IMR-90 (cell line): ENCODE data around the gene ARPC2. TPM values are rescaled to one million over a fixed set of nuclear protein-coding genes. Genes with fewer than 3 reads are reported as not detected.

Experiments
- ATAC-seq: fragments of 200-7000 bp; cut with Tn5 transposase; 2 replicates; pipeline ENCODE4 v1.9.1; 2020; ENCODE audit warnings: low read depth, mild to moderate bottlenecking, moderate library complexity
- BruUV-seq: library from RNA; stranded (reverse); fragments of 400-500 nt; replicated peaks from 2 replicates; lab custom pipeline; 2021; lab: Mats Ljungman, UMichigan
- CTCF ChIA-PET: fragments of 300-600 bp; formaldehyde crosslinking; extraction: SDS; loops from one replicate; lab custom pipeline; 2021; ENCODE audit warnings: antibody characterized with exemption; lab: Yijun Ruan, JAX
- POLR2A ChIA-PET: fragments of 300-600 bp; sonication (Branson Sonifier 250); formaldehyde crosslinking; loops from one replicate; lab custom pipeline; 2022; ENCODE audit warnings: antibody characterized with exemption; ENCODE audit not compliant: unreplicated experiment; lab: Charles Lee
- DNase-seq: peaks from one replicate; pipeline ENCODE4 v3.0.0; 2013
- H2AFZ ChIP-seq: replicated peaks from 2 replicates; pipeline ENCODE3; 2013; ENCODE audit warnings: low read length, mild to moderate bottlenecking; ENCODE audit not compliant: poor library complexity
- H2AK5ac ChIP-seq: 2 replicates; pipeline ENCODE4 v1.6.1; 2013; ENCODE audit warnings: low read depth, low read length, inconsistent platforms
- H2AK9ac ChIP-seq: replicated peaks from 2 replicates; pipeline ENCODE3; 2013; ENCODE audit warnings: mild to moderate bottlenecking, low read depth, low read length, moderate library complexity; ENCODE audit not compliant: poor library complexity
- H2BK120ac ChIP-seq: 2 replicates; pipeline ENCODE4 v1.6.1; 2013; ENCODE audit warnings: low read depth, low read length, inconsistent platforms
- H2BK15ac ChIP-seq: 3 replicates; pipeline ENCODE4 v1.6.1; 2013; ENCODE audit warnings: low read depth, low read length, inconsistent platforms
- H2BK20ac ChIP-seq: 2 replicates; pipeline ENCODE4 v1.6.1; 2013; ENCODE audit warnings: low read depth, mild to moderate bottlenecking, inconsistent platforms, low read length, moderate library complexity
- H2BK5ac ChIP-seq: 2 replicates; pipeline ENCODE4 v1.6.1; 2013; ENCODE audit warnings: mild to moderate bottlenecking, low read depth, low read length, inconsistent platforms; ENCODE audit not compliant: poor library complexity, severe bottlenecking
- H3K14ac ChIP-seq: replicated peaks from 2 replicates; pipeline ENCODE4 v1.6.1; 2013; ENCODE audit warnings: low read depth, low read length, inconsistent platforms
- H3K18ac ChIP-seq: 2 replicates; pipeline ENCODE4 v1.6.1; 2013; ENCODE audit warnings: low read depth, low read length, control low read depth
- H3K23ac ChIP-seq: 2 replicates; pipeline ENCODE4 v1.6.1; 2013; ENCODE audit warnings: low read depth, low read length, inconsistent platforms
- H3K27ac ChIP-seq: 2 replicates; pipeline ENCODE4 v1.5.1; 2013; ENCODE audit warnings: mild to moderate bottlenecking, control low read depth, low read length; ENCODE audit not compliant: insufficient read depth
- H3K27me3 ChIP-seq: 2 replicates; pipeline ENCODE4 v1.6.1; 2013; ENCODE audit warnings: low read length; ENCODE audit not compliant: control insufficient read depth, insufficient read depth
- H3K36me3 ChIP-seq: 2 replicates; pipeline ENCODE4 v1.6.1; 2013; ENCODE audit warnings: low read length, mixed read lengths; ENCODE audit not compliant: control insufficient read depth, insufficient read depth
- H3K4ac ChIP-seq: 2 replicates; pipeline ENCODE4 v1.6.1; 2013; ENCODE audit warnings: low read depth, low read length, inconsistent platforms
- H3K4me1 ChIP-seq: 2 replicates; pipeline ENCODE4 v1.6.1; 2013; ENCODE audit warnings: low read length, mixed read lengths; ENCODE audit not compliant: control insufficient read depth, insufficient read depth
- H3K4me2 ChIP-seq: 2 replicates; pipeline ENCODE4 v1.6.1; 2013; ENCODE audit warnings: low read depth, mild to moderate bottlenecking, control low read depth, low read length, moderate library complexity
- H3K4me3 ChIP-seq: 2 replicates; pipeline ENCODE4 v1.5.1; 2013; ENCODE audit warnings: low read depth, mild to moderate bottlenecking, control low read depth, low read length, moderate library complexity; ENCODE audit not compliant: insufficient read depth
- H3K56ac ChIP-seq: 2 replicates; pipeline ENCODE4 v1.6.1; 2013; ENCODE audit warnings: low read length, inconsistent platforms; ENCODE audit not compliant: insufficient read depth; ENCODE audit errors: extremely low read depth
- H3K79me1 ChIP-seq, 2 experiments: 2 replicates each; pipeline ENCODE4 v1.6.1; 2013; ENCODE audit warnings: low read length in 2 of 2, inconsistent platforms in 1 of 2, low read depth in 1 of 2
- H3K9ac ChIP-seq: 2 replicates; pipeline ENCODE4 v1.6.1; 2013; ENCODE audit warnings: low read depth, low read length, control low read depth
- H3K9me1 ChIP-seq: 2 replicates; pipeline ENCODE4 v1.6.1; 2013; ENCODE audit warnings: low read length, inconsistent platforms; ENCODE audit not compliant: insufficient read depth
- H3K9me3 ChIP-seq: 2 replicates; pipeline ENCODE4 v1.6.1; 2013; ENCODE audit warnings: low read length; ENCODE audit not compliant: control insufficient read depth, insufficient read depth
- H4K20me1 ChIP-seq: 2 replicates; pipeline ENCODE4 v1.6.1; 2013; ENCODE audit warnings: low read length, inconsistent platforms; ENCODE audit not compliant: insufficient read depth
- H4K5ac ChIP-seq: 2 replicates; pipeline ENCODE4 v1.6.1; 2013; ENCODE audit warnings: mild to moderate bottlenecking, low read depth, low read length, control low read depth
- H4K8ac ChIP-seq, 2 experiments: 2 replicates each; pipeline ENCODE4 v1.6.1; 2013; ENCODE audit warnings: low read depth in 2 of 2, low read length in 2 of 2, control low read depth in 1 of 2, inconsistent platforms in 1 of 2
- H4K91ac ChIP-seq: 2 replicates; pipeline ENCODE4 v1.6.1; 2013; ENCODE audit warnings: low read depth, low read length, inconsistent platforms; ENCODE audit not compliant: insufficient read depth
- POLR2A ChIP-seq: IDR thresholded peaks from 2 replicates; pipeline ENCODE4 v1.6.1; 2012; ENCODE audit warnings: mild to moderate bottlenecking, low read depth, low read length
- USF2 ChIP-seq: fragments of 150-350 bp; IDR thresholded peaks from 2 replicates; pipeline ENCODE4 v1.6.1; 2017; ENCODE audit warnings: mild to moderate bottlenecking, antibody characterized with exemption, low read length, low read depth
- WGBS, 2 experiments: methylation state at CpG; one replicate each; pipeline versions ENCODE4 v1.1.5 to v1.1.7; 2013; ENCODE audit warnings: missing lambda C conversion rate in 2 of 2; ENCODE audit not compliant: insufficient read length in 1 of 2; ENCODE audit errors: extremely low coverage in 2 of 2; 5-methylcytosine and 5-hydroxymethylcytosine counted together
- dilution Hi-C: fragments of 300-500 bp; cut with HindIII; formaldehyde crosslinking; loops from one replicate; pipeline ENCODE4 v1.14.3; 2018; ENCODE audit warnings: low sequenced_read_pairs; ENCODE audit not compliant: unreplicated experiment
- in situ Hi-C: fragments of 300-500 bp; cut with MboI; formaldehyde crosslinking; loops from 3 replicates; pipeline ENCODE4 v1.14.3; 2019; ENCODE audit warnings: low sequenced_read_pairs, inconsistent platforms, mixed read lengths
- intact Hi-C: fragments of 100-400 bp; cut with micrococcal nuclease; formaldehyde crosslinking; loops from 2 replicates; pipeline ENCODE4 v1.10.0; 2022
- polyA plus RNA-seq, 3 experiments: library from polyadenylated mRNA; depleted of rRNA; stranded (reverse); fragments of >200 nt; gene quantifications; 2 replicates each; pipeline ENCODE4 v1.2.3, GENCODE V29; 2012; ENCODE audit warnings: low replicate concordance in 1 of 3
- total RNA-seq: library from RNA; depleted of rRNA; stranded (reverse); fragments of >200 nt; gene quantifications from 2 replicates; pipeline ENCODE4 v1.2.3, GENCODE V29; 2012

ARPC2 gene
- total and polyA plus RNA-seq, 2 of the 4 experiments (the other 2 are of a cell fraction): 561 to 635 TPM

- peak overlapping the region; percentile 13; the same call in 1 of the 3 replicates for H2BK15ac ChIP-seq
Measured at GRCh38 chr2:218216336-218216673, 684 bp upstream of the ARPC2 start.

More at GRCh38 chr2:218216336-218216673, 684 bp upstream of the ARPC2 start:
- intact Hi-C loops (no loop called here), dilution Hi-C loops (no loop called here), in situ Hi-C loops (no loop called here)
- H2AK5ac ChIP-seq: peak overlapping the region; percentile 88
- peak overlapping the region; percentile 83 to 93 for H4K8ac ChIP-seq
- H3K79me1 ChIP-seq: peaks cover 0 to 19% of the 10 kb centered on the region in 2 experiments; a peak in 2 of 4 replicates
- DNase-seq (no peak), ATAC-seq (no peak; the same call in 1 of the 2 replicates)
- peak overlapping the region; percentile 38 for H3K18ac ChIP-seq
- H3K4ac ChIP-seq: peak overlapping the region; percentile 89
- H3K9me3 ChIP-seq: no peaks in the 10 kb centered on the region
- no peak for TF ChIP-seq POLR2A
- no peak for TF ChIP-seq USF2
- H2AFZ ChIP-seq: peak overlapping the region; percentile 98
- no peak overlapping the region for H2BK20ac ChIP-seq
- peak overlapping the region; percentile 98 for H2AK9ac ChIP-seq
- H3K4me2 ChIP-seq: peak overlapping the region; percentile 58
- CTCF ChIA-PET: interaction anchor here (0.6 to 1.0 kb wide), 3 partner anchors 31 to 71 kb away, joined by 3 to 4 read pairs (median 3); no protein-coding TSS in a partner anchor
- peak overlapping the region; percentile 56; the same call in 1 of the 2 replicates for H2BK120ac ChIP-seq
- peaks cover 4% of the 10 kb centered on the region for H3K27me3 ChIP-seq
- H4K91ac ChIP-seq: peak overlapping the region; percentile 82
- H3K14ac ChIP-seq: peak overlapping the region; percentile 94
- H3K9me1 ChIP-seq: peaks cover 6% of the 10 kb centered on the region
- H4K5ac ChIP-seq: peak overlapping the region; percentile 51
- H4K20me1 ChIP-seq: peaks cover 38% of the 10 kb centered on the region
- peak overlapping the region; percentile 65 for H3K9ac ChIP-seq
- peaks cover 12% of the 10 kb centered on the region for H3K4me1 ChIP-seq
- peak overlapping the region; percentile 84 for H3K23ac ChIP-seq
- peak overlapping the region; percentile 57 for H3K27ac ChIP-seq
- peak overlapping the region; percentile 90 for H3K56ac ChIP-seq
- peak overlapping the region; percentile 97 for H3K4me3 ChIP-seq
- H2BK5ac ChIP-seq: peak overlapping the region; percentile 70
- BruUV-seq: TSS peak; percentile 72
- WGBS, 2 experiments: 86% methylated on average over 5 of the region's 9 CpGs; no CpG with 5 or more reads in 1 of the 2 experiments
- H3K36me3 ChIP-seq: no peaks in the 10 kb centered on the region
- POLR2A ChIA-PET: interaction anchor here (0.6 to 1.2 kb wide), 4 partner anchors 13 to 67 kb away, joined by 3 to 6 read pairs (median 4); no protein-coding TSS in a partner anchor
